Measurements from ENCODE around the gene C9orf153.

C9orf153 gene

DNA sequence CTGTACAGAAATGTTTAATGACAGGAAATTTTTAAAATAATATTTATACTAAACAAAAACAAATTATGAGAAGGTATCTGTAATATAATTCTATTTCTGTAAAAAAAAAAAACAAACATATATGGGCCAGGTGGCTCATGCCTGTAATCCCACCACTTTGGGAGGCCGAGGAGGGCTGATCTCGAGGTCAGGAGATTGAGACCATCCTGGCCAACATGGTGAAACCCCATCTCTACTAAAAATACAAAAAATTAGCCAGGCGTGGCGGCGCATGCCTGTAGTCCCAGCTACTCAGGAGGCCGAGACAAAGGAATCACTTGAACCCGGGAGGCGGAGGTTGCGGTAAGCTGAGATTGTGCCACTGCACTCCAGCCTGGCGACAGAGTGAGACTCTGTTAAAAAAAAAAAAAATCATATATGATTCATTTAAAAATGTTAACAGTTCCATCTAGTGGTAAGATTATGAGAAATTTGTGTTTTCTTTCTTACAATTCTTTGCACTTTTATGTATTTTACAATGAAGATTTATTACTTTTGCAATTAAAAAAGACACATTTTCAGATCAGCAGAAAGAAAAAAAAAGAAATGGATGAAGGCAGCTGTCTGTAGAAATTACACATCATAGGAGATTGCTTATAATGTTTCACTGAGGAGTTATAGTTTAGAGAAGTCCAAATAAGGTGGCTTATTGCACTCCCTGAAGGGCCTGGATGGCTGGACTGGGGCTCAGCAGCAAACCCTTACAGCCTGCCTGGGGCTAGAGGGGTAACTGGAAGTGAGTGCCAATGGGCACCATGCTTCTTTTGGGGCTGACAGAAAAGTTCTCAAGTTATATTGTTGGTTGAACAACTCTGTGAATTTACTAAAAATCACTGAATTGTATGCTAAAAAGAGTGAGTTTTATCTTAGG lies 20.3 kb downstream of the C9orf153 start:
- no peaks in the 10 kb centered on the region for H3K27me3 ChIP-seq (replicated peaks; ENCODE audit: control insufficient read depth, insufficient read depth, low read length)
- DNase-seq (ENCODE audit: extremely low read depth, insufficient read length) = no peak
- TF ChIP-seq, protein P1, sequence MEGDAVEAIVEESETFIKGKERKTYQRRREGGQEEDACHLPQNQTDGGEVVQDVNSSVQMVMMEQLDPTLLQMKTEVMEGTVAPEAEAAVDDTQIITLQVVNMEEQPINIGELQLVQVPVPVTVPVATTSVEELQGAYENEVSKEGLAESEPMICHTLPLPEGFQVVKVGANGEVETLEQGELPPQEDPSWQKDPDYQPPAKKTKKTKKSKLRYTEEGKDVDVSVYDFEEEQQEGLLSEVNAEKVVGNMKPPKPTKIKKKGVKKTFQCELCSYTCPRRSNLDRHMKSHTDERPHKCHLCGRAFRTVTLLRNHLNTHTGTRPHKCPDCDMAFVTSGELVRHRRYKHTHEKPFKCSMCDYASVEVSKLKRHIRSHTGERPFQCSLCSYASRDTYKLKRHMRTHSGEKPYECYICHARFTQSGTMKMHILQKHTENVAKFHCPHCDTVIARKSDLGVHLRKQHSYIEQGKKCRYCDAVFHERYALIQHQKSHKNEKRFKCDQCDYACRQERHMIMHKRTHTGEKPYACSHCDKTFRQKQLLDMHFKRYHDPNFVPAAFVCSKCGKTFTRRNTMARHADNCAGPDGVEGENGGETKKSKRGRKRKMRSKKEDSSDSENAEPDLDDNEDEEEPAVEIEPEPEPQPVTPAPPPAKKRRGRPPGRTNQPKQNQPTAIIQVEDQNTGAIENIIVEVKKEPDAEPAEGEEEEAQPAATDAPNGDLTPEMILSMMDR (IDR thresholded peaks at IDR 0.05; ENCODE audit: insufficient read depth, low read length, poor library complexity, severe bottlenecking) = no peak
- no peaks in the 10 kb centered on the region for H3K36me3 ChIP-seq (ENCODE audit: control insufficient read depth, insufficient read depth, low read length)
- H3K4me3 ChIP-seq (replicated peaks; ENCODE audit: low read depth, low read length) = no peak overlapping the region

DNA sequence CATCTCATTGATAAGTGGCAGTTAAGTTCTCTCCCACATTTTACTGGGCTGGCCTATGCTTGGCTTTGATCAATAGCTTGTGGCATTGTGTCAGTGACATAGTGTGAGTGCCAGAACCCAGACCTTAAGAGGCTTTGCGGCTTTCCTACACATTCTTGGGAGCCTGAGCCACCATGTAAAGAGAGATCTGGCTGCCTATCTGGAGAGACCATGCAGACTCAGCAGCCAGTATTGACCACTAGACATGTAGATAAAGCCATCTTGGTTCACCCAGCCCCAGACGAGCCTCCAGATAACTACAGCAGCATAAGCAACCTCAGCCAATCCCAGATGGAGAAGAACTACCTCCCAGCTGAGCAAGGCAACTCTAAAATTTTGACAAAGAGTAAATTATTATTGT lies 28.6 kb downstream of the C9orf153 start:
- TF ChIP-seq, protein P1 (IDR thresholded peaks at IDR 0.05; ENCODE audit: insufficient read depth, low read length, poor library complexity, severe bottlenecking) = no peak
- Histone ChIP-seq H3K27me3 (replicated peaks; ENCODE audit: control insufficient read depth, insufficient read depth, low read length) (no peaks in the 10 kb centered on the region), H3K36me3 (ENCODE audit: control insufficient read depth, insufficient read depth, low read length) (no peaks in the 10 kb centered on the region), H3K4me3 (replicated peaks; ENCODE audit: low read depth, low read length) (no peak overlapping the region)
- DNase-seq (ENCODE audit: extremely low read depth, insufficient read length) = no peak

DNA sequence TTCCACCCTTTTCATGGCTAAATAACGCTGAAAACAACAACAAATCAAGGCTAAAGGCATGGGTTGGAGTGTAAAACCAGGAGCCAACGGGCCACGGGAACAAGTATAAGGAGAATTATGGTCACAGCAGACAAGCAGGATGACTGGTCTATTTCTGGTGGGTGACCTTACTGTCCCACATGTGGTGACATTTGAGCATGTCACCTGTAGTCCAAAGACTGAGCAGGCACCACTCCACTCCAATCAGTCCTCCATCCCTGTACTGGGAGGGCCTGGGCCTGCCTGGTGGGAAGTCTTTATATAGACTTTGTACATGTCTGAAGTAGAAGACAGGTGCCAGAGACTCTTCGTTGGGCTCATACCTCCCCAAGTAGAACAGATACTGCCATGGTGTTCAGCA lies 36.8 kb downstream of the C9orf153 start:
- DNase-seq (ENCODE audit: extremely low read depth, insufficient read length) = no peak
- Histone ChIP-seq H3K4me3 (replicated peaks; ENCODE audit: low read depth, low read length) (no peak overlapping the region), H3K27me3 (replicated peaks; ENCODE audit: control insufficient read depth, insufficient read depth, low read length) (no peaks in the 10 kb centered on the region), H3K36me3 (ENCODE audit: control insufficient read depth, insufficient read depth, low read length) (no peaks in the 10 kb centered on the region)
- TF ChIP-seq, protein P1 (IDR thresholded peaks at IDR 0.05; ENCODE audit: insufficient read depth, low read length, poor library complexity, severe bottlenecking) = no peak

DNA sequence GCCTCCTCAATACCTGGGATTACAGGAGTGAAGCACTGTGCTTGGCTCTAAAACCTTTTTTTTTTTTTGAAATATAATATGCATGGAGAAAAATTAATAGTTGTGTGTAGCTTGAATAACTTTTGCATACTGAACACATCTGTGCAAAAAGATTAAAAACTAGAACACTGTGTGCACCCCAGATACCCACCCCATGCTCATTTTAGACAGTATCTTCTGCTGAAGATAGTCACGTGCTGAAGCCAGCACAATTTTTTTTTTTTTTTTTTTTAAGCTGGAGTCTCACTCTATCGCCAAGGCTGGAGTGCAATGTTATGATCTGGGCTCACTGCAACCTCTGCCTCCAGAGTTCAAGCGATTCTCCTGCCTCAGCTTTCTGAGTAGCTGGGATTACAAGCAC lies 39.9 kb downstream of the C9orf153 start:
- TF ChIP-seq, protein P1 (IDR thresholded peaks at IDR 0.05; ENCODE audit: insufficient read depth, low read length, poor library complexity, severe bottlenecking) = no peak
- Histone ChIP-seq H3K36me3 (ENCODE audit: control insufficient read depth, insufficient read depth, low read length) (no peaks in the 10 kb centered on the region), H3K4me3 (replicated peaks; ENCODE audit: low read depth, low read length) (no peak overlapping the region), H3K27me3 (replicated peaks; ENCODE audit: control insufficient read depth, insufficient read depth, low read length) (no peaks in the 10 kb centered on the region)
- no peak for DNase-seq (ENCODE audit: extremely low read depth, insufficient read length)

DNA sequence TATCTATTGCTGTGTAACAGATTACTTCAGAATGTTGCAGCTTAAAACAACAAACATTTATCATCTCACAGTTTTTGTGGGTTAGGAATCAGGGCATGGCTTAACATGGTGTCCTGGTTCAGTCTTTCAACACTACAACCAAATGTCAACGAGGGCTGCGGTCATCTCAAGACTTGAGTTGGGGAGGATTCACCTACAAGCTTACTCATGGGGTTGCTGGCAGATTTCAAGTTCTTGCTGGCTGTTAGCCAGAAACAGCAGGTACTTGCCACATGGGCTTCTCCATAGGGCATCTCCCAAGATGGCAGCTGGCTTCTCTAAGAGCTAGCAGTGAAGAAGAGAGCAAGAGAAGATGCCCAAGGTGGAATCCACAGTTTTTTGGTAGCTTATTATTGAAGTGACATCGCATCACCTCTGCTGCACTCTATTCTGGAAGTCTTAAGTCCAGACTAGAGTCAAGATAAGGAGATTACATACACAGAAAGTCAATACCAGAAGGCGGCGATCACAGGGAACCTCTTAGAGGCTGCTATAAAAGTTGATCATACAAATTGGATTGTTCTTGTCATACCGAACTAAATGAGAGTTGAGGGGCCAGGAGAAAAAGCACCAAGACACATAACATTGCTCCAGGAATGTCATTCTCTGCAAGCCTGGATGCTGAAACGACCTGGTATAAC lies 42.2 kb downstream of the C9orf153 start:
- TF ChIP-seq, protein P1 (IDR thresholded peaks at IDR 0.05; ENCODE audit: insufficient read depth, low read length, poor library complexity, severe bottlenecking) = no peak

More for the DNA sequence above, 42.2 kb downstream of the C9orf153 start:
- Histone ChIP-seq H3K4me3 (replicated peaks; ENCODE audit: low read depth, low read length) (no peak overlapping the region), H3K36me3 (ENCODE audit: control insufficient read depth, insufficient read depth, low read length) (no peaks in the 10 kb centered on the region), H3K27me3 (replicated peaks; ENCODE audit: control insufficient read depth, insufficient read depth, low read length) (no peaks in the 10 kb centered on the region)
- DNase-seq (ENCODE audit: extremely low read depth, insufficient read length) = no peak
